ENCODE results near the gene DYRK1B.
"Not testable (repeated sequence)": the region's sequence is repeated elsewhere in the genome, so short reads cannot be mapped to it uniquely, and the experiment has no call there.

GRCh38 chr19:39877982-39878381 lies 44.0 kb upstream of the DYRK1B start:
- not testable (repeated sequence) for TF ChIP-seq POLR2A, CTCF (IDR thresholded peaks at IDR 0.05)
